ENCODE results near the gene ZNF521. TPM values are rescaled to one million over a fixed set of nuclear protein-coding genes. Genes with fewer than 3 reads are reported as not detected.

The ZNF521 gene
- total and polyA plus RNA-seq, 2 of the 13 experiments (the other 11 are each of a cell fraction or from before 2014, with no cell fraction given), result 0.02 TPM; not detected in 1

DNA sequence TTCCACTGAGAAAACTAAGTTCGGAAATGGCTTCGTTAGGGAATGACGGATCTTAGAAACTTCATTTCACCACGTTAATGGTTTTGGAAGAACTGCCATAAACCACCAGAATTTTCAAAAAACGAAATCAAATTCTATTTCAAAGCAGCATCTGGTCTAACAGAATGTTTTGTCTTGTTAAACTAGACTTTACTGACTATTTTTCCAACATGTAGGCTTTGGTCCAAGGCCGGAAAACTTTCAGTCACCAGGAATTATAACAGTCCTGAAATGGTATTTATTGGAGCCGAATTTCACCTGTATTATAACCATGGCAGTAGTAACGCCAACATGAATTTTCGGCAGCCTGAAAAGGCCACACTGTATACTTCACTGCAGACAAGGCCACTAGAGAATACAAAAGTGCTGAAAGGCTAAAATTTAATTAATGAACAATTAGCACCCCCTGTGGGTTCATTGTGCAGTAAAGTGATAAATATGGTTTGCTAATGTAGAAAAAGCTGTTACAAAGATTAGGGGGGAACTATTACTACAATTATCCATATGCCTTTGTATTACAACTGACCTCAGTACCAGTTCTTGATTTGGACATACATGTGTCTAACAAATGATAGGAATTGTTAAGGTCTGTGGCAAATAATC is 116.4 kb downstream of the ZNF521 start:
- FAIRE-seq (no peak), ATAC-seq (no peak), DNase-seq (ENCODE audit: low spot score) (no peak)
- Histone ChIP-seq H3K27me3 (ENCODE audit: control insufficient read depth in 1 of 2, insufficient read depth in 2 of 2, low read length in 2 of 2) (peaks cover 0 to 2% of the 10 kb centered on the region in 2 experiments; a peak in 2 of 5 replicates), H3K36me3 (replicated peaks in 1 of 2; ENCODE audit: control insufficient read depth in 1 of 2, insufficient read depth in 2 of 2, low read length in 2 of 2) (no peaks in the 10 kb centered on the region), H2AFZ (ENCODE audit: low read length) (no peak overlapping the region), H3K9ac (ENCODE audit: insufficient read depth, low read depth, low read length) (no peak overlapping the region), H3K9me3 (ENCODE audit: low read length) (no peaks in the 10 kb centered on the region), H3K27ac (ENCODE audit: extremely low read length, insufficient read depth, low read length) (no peak overlapping the region), H3K79me2 (ENCODE audit: insufficient read depth, low read length) (no peaks in the 10 kb centered on the region), H3K4me2 (ENCODE audit: low read depth, low read length) (no peak overlapping the region), H3K4me3 (replicated peaks in 1 of 3; ENCODE audit: insufficient read depth in 1 of 3, low read depth in 2 of 3, low read length in 3 of 3) (no peak overlapping the region), H4K20me1 (ENCODE audit: insufficient read depth, low read length) (no peaks in the 10 kb centered on the region), H3K4me1 (ENCODE audit: insufficient read depth, low read length) (no peaks in the 10 kb centered on the region)
- no TSS peak for BruUV-seq (replicated peaks)
- in situ Hi-C loops (cut with HindIII; ENCODE audit: extremely low pct_ligation_motif_present, low pct_unique_long_range_greater_than_20kb) (no loop called here), intact Hi-C loops (cut with micrococcal nuclease; ENCODE audit: unreplicated experiment) (no loop called here)
- 38% methylated on average over 9 of the region's 9 CpGs for WGBS (ENCODE audit: low lambda C conversion rate)
- ChIA-PET CTCF (ENCODE audit: low intra/inter-chr PET ratio, low total read pairs) (no interaction called here), POLR2A (no interaction called here)
- TF ChIP-seq, protein P1, sequence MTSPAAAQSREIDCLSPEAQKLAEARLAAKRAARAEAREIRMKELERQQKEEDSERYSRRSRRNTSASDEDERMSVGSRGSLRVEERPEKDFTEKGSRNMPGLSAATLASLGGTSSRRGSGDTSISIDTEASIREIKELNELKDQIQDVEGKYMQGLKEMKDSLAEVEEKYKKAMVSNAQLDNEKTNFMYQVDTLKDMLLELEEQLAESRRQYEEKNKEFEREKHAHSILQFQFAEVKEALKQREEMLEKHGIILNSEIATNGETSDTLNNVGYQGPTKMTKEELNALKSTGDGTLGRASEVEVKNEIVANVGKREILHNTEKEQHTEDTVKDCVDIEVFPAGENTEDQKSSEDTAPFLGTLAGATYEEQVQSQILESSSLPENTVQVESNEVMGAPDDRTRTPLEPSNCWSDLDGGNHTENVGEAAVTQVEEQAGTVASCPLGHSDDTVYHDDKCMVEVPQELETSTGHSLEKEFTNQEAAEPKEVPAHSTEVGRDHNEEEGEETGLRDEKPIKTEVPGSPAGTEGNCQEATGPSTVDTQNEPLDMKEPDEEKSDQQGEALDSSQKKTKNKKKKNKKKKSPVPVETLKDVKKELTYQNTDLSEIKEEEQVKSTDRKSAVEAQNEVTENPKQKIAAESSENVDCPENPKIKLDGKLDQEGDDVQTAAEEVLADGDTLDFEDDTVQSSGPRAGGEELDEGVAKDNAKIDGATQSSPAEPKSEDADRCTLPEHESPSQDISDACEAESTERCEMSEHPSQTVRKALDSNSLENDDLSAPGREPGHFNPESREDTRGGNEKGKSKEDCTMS (CRISPR knock-in tag; conservative IDR thresholded peaks at IDR 0.05), result no peak
- TF ChIP-seq ZNF326 (CRISPR knock-in tag; IDR thresholded peaks at IDR 0.05; ENCODE audit: borderline replicate concordance) (no peak), ZNF256 (CRISPR knock-in tag; conservative IDR thresholded peaks at IDR 0.05) (no peak), TGIF2 (CRISPR knock-in tag; IDR thresholded peaks at IDR 0.05) (no peak), CREB1 (IDR thresholded peaks at IDR 0.05) (no peak), CREB1 (CRISPR knock-in tag; IDR thresholded peaks at IDR 0.05) (no peak), RBFOX2 (IDR thresholded peaks at IDR 0.05; ENCODE audit: low read depth, low read length) (no peak), WIZ (CRISPR knock-in tag; IDR thresholded peaks at IDR 0.05) (no peak)
- TF ChIP-seq, protein P2, sequence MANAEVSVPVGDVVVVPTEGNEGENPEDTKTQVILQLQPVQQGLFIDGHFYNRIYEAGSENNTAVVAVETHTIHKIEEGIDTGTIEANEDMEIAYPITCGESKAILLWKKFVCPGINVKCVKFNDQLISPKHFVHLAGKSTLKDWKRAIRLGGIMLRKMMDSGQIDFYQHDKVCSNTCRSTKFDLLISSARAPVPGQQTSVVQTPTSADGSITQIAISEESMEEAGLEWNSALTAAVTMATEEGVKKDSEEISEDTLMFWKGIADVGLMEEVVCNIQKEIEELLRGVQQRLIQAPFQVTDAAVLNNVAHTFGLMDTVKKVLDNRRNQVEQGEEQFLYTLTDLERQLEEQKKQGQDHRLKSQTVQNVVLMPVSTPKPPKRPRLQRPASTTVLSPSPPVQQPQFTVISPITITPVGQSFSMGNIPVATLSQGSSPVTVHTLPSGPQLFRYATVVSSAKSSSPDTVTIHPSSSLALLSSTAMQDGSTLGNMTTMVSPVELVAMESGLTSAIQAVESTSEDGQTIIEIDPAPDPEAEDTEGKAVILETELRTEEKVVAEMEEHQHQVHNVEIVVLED (CRISPR knock-in tag; IDR thresholded peaks at IDR 0.05; ENCODE audit: borderline replicate concordance), result no peak
- TF ChIP-seq, protein P3, sequence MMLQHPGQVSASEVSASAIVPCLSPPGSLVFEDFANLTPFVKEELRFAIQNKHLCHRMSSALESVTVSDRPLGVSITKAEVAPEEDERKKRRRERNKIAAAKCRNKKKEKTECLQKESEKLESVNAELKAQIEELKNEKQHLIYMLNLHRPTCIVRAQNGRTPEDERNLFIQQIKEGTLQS (CRISPR knock-in tag; IDR thresholded peaks at IDR 0.05), result no peak
- TF ChIP-seq, protein P4, sequence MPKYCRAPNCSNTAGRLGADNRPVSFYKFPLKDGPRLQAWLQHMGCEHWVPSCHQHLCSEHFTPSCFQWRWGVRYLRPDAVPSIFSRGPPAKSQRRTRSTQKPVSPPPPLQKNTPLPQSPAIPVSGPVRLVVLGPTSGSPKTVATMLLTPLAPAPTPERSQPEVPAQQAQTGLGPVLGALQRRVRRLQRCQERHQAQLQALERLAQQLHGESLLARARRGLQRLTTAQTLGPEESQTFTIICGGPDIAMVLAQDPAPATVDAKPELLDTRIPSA (CRISPR knock-in tag; IDR thresholded peaks at IDR 0.05; ENCODE audit: borderline replicate concordance), result no peak
- TF ChIP-seq, protein P5, sequence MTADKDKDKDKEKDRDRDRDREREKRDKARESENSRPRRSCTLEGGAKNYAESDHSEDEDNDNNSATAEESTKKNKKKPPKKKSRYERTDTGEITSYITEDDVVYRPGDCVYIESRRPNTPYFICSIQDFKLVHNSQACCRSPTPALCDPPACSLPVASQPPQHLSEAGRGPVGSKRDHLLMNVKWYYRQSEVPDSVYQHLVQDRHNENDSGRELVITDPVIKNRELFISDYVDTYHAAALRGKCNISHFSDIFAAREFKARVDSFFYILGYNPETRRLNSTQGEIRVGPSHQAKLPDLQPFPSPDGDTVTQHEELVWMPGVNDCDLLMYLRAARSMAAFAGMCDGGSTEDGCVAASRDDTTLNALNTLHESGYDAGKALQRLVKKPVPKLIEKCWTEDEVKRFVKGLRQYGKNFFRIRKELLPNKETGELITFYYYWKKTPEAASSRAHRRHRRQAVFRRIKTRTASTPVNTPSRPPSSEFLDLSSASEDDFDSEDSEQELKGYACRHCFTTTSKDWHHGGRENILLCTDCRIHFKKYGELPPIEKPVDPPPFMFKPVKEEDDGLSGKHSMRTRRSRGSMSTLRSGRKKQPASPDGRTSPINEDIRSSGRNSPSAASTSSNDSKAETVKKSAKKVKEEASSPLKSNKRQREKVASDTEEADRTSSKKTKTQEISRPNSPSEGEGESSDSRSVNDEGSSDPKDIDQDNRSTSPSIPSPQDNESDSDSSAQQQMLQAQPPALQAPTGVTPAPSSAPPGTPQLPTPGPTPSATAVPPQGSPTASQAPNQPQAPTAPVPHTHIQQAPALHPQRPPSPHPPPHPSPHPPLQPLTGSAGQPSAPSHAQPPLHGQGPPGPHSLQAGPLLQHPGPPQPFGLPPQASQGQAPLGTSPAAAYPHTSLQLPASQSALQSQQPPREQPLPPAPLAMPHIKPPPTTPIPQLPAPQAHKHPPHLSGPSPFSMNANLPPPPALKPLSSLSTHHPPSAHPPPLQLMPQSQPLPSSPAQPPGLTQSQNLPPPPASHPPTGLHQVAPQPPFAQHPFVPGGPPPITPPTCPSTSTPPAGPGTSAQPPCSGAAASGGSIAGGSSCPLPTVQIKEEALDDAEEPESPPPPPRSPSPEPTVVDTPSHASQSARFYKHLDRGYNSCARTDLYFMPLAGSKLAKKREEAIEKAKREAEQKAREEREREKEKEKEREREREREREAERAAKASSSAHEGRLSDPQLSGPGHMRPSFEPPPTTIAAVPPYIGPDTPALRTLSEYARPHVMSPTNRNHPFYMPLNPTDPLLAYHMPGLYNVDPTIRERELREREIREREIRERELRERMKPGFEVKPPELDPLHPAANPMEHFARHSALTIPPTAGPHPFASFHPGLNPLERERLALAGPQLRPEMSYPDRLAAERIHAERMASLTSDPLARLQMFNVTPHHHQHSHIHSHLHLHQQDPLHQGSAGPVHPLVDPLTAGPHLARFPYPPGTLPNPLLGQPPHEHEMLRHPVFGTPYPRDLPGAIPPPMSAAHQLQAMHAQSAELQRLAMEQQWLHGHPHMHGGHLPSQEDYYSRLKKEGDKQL (CRISPR knock-in tag; IDR thresholded peaks at IDR 0.05; ENCODE audit: low read depth), result no peak
